PC-9 (cell line): ENCODE data around the gene SUSD2. TPM values are rescaled to one million over a fixed set of nuclear protein-coding genes. Genes with fewer than 3 reads are reported as not detected.

ENCODE experiments used
- BruUV-seq: library from RNA; stranded (reverse); fragments of 400-500 nt; replicated peaks from 2 replicates; lab custom pipeline; 2021; lab: Mats Ljungman, UMichigan
- CTCF ChIA-PET: fragments of 300-600 bp; sonication (Branson Sonifier 250); formaldehyde crosslinking; loops from one replicate; lab custom pipeline; 2022; ENCODE audit warnings: antibody characterized with exemption; lab: Charles Lee
- POLR2A ChIA-PET: fragments of 300-600 bp; sonication (Branson Sonifier 250); formaldehyde crosslinking; loops from one replicate; lab custom pipeline; 2022; ENCODE audit warnings: antibody characterized with exemption; ENCODE audit not compliant: unreplicated experiment; lab: Charles Lee
- DNase-seq, 2 experiments: peaks; one replicate each; pipeline versions ENCODE4 v3.0.0 to v3.0.0-alpha.2; 2015 to 2022; ENCODE audit warnings: mixed read lengths in 1 of 2
- H2AFZ ChIP-seq: fragments of 200-600 bp; sonication (generic); 2 replicates; pipeline ENCODE4 v1.8.1; 2017; ENCODE audit warnings: antibody characterized with exemption
- H3F3A ChIP-seq: fragments of 200-600 bp; sonication (generic); 2 replicates; pipeline ENCODE4 v1.8.1; 2017; ENCODE audit warnings: antibody characterized with exemption, mild to moderate bottlenecking, low read depth; ENCODE audit not compliant: insufficient read depth
- H3K27ac ChIP-seq: fragments of 200-600 bp; sonication (generic); 2 replicates; pipeline ENCODE4 v1.6.1; 2016; ENCODE audit warnings: mixed run types
- H3K27me3 ChIP-seq: fragments of 200-600 bp; sonication (generic); 2 replicates; pipeline ENCODE4 v1.6.1; 2016; ENCODE audit warnings: low read depth, mixed run types; ENCODE audit not compliant: insufficient read depth
- H3K36me3 ChIP-seq: fragments of 200-600 bp; sonication (generic); 2 replicates; pipeline ENCODE4 v1.6.1; 2016; ENCODE audit warnings: low read depth, mixed run types
- H3K4me1 ChIP-seq: fragments of 200-600 bp; sonication (generic); replicated peaks from 2 replicates; pipeline ENCODE4 v1.6.1; 2016; ENCODE audit warnings: mixed run types; ENCODE audit not compliant: insufficient read depth
- H3K4me2 ChIP-seq: fragments of 200-600 bp; sonication (generic); 2 replicates; pipeline ENCODE4 v1.6.1; 2017; ENCODE audit warnings: mixed run types
- H3K4me3 ChIP-seq: fragments of 200-600 bp; sonication (generic); 2 replicates; pipeline ENCODE4 v1.6.1; 2016; ENCODE audit warnings: mixed run types
- H3K79me2 ChIP-seq: fragments of 200-600 bp; sonication (generic); 2 replicates; pipeline ENCODE4 v1.6.1; 2017; ENCODE audit warnings: low read depth, mixed run types
- H3K9me2 ChIP-seq: fragments of 200-600 bp; sonication (generic); 2 replicates; pipeline ENCODE4 v1.8.1; 2017; ENCODE audit warnings: mild to moderate bottlenecking; ENCODE audit not compliant: insufficient read depth
- H3K9me3 ChIP-seq: fragments of 200-600 bp; sonication (generic); 2 replicates; pipeline ENCODE4 v1.8.1; 2016; ENCODE audit warnings: low read depth; ENCODE audit not compliant: insufficient read depth
- H4K20me1 ChIP-seq: fragments of 200-600 bp; sonication (generic); 2 replicates; pipeline ENCODE4 v1.8.1; 2017; ENCODE audit not compliant: insufficient read depth
- EZH2 ChIP-seq: fragments of 200-600 bp; sonication (generic); IDR thresholded peaks from 2 replicates; pipeline ENCODE4 v1.8.0; 2017; ENCODE audit warnings: antibody characterized with exemption, low read depth
- intact Hi-C: fragments of 100-400 bp; cut with micrococcal nuclease; formaldehyde crosslinking; loops from one replicate; pipeline ENCODE4 v1.10.0; 2022; ENCODE audit not compliant: unreplicated experiment
- total RNA-seq: library from RNA; stranded (reverse); gene quantifications from 2 replicates; pipeline ENCODE4 v1.2.3, GENCODE V29; 2021
- TF ChIP-seq, protein P1 (sequence below): fragments of 200-600 bp; sonication (generic); conservative IDR thresholded peaks from 2 replicates; pipeline ENCODE4 v1.6.1; 2017; ENCODE audit warnings: mixed run types, antibody characterized with exemption, mild to moderate bottlenecking, moderate library complexity

SUSD2 gene
- total RNA-seq, 1 experiment from 2014 or later: 5.5 TPM

DNA sequence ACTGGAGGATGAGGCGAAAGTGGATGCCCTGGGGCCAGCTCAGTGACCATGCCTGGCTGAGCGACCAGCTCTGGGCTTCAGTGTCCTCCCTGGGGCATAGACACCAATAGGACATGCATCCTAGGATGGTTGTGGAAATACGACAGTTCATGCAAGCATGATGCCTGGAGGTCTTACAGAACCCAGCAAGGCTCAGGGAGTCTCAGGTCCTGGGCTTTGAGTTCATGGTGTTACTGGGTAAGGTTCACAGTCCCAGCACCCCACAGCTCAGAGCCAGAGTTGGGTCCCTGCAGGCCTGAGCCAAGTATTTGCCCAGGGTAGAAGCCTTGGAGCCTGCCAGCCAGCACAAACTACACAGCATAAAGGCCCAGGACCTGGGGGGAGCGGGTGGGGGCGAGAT lies 4.2 kb upstream of the SUSD2 start:
- Histone ChIP-seq H3K4me3 (no peak overlapping the region), H3K27ac (no peak overlapping the region), H3K27me3 (no peaks in the 10 kb centered on the region), H2AFZ (no peak overlapping the region), H3K4me1 (peaks cover 14% of the 10 kb centered on the region), H3K9me2 (no peaks in the 10 kb centered on the region), H3K4me2 (no peak overlapping the region), H3K79me2 (no peaks in the 10 kb centered on the region), H4K20me1 (no peaks in the 10 kb centered on the region), H3K9me3 (no peaks in the 10 kb centered on the region), H3F3A (peaks cover 10% of the 10 kb centered on the region; the same call in 1 of the 2 replicates), H3K36me3 (no peaks in the 10 kb centered on the region)
- DNase-seq: no peak
- TF ChIP-seq EZH2: no peak
- TF ChIP-seq, protein P1, sequence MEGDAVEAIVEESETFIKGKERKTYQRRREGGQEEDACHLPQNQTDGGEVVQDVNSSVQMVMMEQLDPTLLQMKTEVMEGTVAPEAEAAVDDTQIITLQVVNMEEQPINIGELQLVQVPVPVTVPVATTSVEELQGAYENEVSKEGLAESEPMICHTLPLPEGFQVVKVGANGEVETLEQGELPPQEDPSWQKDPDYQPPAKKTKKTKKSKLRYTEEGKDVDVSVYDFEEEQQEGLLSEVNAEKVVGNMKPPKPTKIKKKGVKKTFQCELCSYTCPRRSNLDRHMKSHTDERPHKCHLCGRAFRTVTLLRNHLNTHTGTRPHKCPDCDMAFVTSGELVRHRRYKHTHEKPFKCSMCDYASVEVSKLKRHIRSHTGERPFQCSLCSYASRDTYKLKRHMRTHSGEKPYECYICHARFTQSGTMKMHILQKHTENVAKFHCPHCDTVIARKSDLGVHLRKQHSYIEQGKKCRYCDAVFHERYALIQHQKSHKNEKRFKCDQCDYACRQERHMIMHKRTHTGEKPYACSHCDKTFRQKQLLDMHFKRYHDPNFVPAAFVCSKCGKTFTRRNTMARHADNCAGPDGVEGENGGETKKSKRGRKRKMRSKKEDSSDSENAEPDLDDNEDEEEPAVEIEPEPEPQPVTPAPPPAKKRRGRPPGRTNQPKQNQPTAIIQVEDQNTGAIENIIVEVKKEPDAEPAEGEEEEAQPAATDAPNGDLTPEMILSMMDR: no peak
- intact Hi-C loops: no loop called here
- POLR2A ChIA-PET: no interaction called here
- BruUV-seq: no TSS peak
- CTCF ChIA-PET: no interaction called here

DNA sequence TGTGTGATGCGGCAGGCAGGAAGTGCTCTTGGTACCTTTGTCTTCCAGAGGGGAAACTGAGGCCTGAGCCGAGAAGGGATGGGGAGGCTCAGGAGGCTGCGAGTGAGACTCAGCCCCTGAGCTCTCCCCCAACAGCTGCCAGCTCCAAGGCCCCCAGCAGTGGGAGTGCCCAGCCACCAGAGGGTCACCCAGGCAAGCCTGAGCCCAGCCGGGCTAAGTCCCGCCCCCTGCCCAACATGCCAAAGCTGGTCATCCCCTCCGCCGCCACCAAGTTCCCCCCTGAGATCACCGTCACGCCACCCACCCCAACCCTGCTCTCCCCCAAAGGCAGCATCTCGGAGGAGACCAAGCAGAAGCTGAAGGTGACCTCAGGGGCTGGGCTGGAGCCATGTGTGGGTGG lies 3.8 kb upstream of the SUSD2 start:
- H3K27me3 ChIP-seq: no peaks in the 10 kb centered on the region
- intact Hi-C loops: no loop called here
- no peak overlapping the region for H3K4me2 ChIP-seq
- H3K9me2 ChIP-seq: no peaks in the 10 kb centered on the region
- peaks cover 10% of the 10 kb centered on the region; the same call in 1 of the 2 replicates for H3F3A ChIP-seq
- H3K4me1 ChIP-seq: peaks cover 14% of the 10 kb centered on the region
- ChIA-PET CTCF (interaction anchor here (0.7 kb wide), 1 partner anchor 1014 kb away, joined by 7 read pairs; no protein-coding TSS in a partner anchor), POLR2A (no interaction called here)
- H3K79me2 ChIP-seq: no peaks in the 10 kb centered on the region
- H2AFZ ChIP-seq: no peak overlapping the region
- no peaks in the 10 kb centered on the region for H4K20me1 ChIP-seq
- DNase-seq: no peak
- H3K9me3 ChIP-seq: no peaks in the 10 kb centered on the region
- TF ChIP-seq EZH2: no peak
- TF ChIP-seq, protein P1: no peak
- no peaks in the 10 kb centered on the region for H3K36me3 ChIP-seq
- H3K4me3 ChIP-seq: no peak overlapping the region
- no peak overlapping the region for H3K27ac ChIP-seq
- BruUV-seq: no TSS peak

DNA sequence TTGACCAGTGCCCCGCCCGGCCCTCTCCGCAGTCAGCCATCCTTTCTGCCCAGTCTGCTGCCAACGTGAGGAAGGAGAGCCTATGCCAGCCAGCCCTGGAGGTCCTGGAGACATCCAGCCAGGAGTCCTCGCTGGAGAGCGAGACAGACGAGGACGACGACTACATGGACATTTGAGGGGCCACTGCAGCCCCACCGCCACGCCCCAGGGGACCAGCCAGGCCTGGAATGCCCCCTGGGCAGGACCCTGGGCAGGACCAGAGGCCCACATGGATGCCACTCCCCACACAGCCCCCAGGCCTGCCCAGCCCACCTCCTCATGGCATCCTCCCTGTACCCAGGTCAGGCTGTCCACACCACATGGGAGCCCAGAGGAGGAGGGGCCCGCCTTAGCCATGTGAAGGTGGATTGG lies 3.3 kb upstream of the SUSD2 start:
- no TSS peak for BruUV-seq
- Histone ChIP-seq H4K20me1 (no peaks in the 10 kb centered on the region), H3K4me2 (no peak overlapping the region), H3F3A (peaks cover 10% of the 10 kb centered on the region; the same call in 1 of the 2 replicates), H3K9me3 (no peaks in the 10 kb centered on the region), H2AFZ (no peak overlapping the region), H3K36me3 (no peaks in the 10 kb centered on the region), H3K4me3 (no peak overlapping the region), H3K27ac (no peak overlapping the region), H3K4me1 (peaks cover 14% of the 10 kb centered on the region), H3K9me2 (no peaks in the 10 kb centered on the region), H3K79me2 (no peaks in the 10 kb centered on the region), H3K27me3 (no peaks in the 10 kb centered on the region)
- intact Hi-C loops: no loop called here
- TF ChIP-seq EZH2: no peak
- TF ChIP-seq, protein P1: no peak
- ChIA-PET CTCF (interaction anchor here (0.7 kb wide), 1 partner anchor 1014 kb away, joined by 7 read pairs; no protein-coding TSS in a partner anchor), POLR2A (no interaction called here)
- no peak for DNase-seq
